Measurements from ENCODE around the gene C9orf43. TPM values are rescaled to one million over a fixed set of nuclear protein-coding genes. Genes with fewer than 3 reads are reported as not detected.
A peak's percentile ranks its signal among the peaks of the same experiment; 100 is the strongest.

The C9orf43 gene
- total and polyA plus RNA-seq, 10 of the 15 experiments (the other 5 are each of a cell fraction or from before 2014, with no cell fraction given): 0.08 to 0.79 (median 0.55) TPM

DNA sequence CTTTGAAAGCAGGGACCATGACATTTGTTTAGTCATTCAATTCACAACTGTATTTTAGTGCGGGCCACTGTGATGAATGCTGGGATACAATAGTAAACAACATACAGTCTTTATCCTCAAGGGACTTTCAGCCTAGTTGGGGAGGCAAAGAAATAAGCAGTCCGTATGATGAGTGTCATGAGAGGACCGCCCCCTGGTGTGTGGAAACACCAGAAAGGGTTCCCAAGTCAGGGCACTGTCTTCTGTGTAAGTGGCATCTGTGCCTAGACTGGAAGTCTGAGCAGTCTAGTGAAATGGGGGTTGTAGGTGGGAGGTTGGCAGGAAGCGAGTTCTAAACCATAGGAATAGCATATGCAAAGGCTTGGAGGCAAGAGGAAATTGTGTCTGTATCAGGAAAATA, 6.8 kb downstream of the C9orf43 start:
- ATAC-seq (no peak), FAIRE-seq (peak; percentile 18), DNase-seq (ENCODE audit: low read depth, low spot score) (no peak)
- H3K4me1 ChIP-seq (ENCODE audit: control insufficient read depth, insufficient read depth, low read length): peaks cover 12% of the 10 kb centered on the region; the same call in 1 of the 2 replicates
- no peak overlapping the region for H3K4me2 ChIP-seq (ENCODE audit: control insufficient read depth, insufficient read depth)
- H2AFZ ChIP-seq (ENCODE audit: control insufficient read depth, low read depth, low read length): no peak overlapping the region; the same call in 1 of the 2 replicates
- H3K27ac ChIP-seq (ENCODE audit: control insufficient read depth, insufficient read depth): no peak overlapping the region
- TF ChIP-seq CUX1 (IDR thresholded peaks at IDR 0.05; ENCODE audit: insufficient replicate concordance, low read depth, low read length) (no peak), SMARCA5 (IDR thresholded peaks at IDR 0.05) (no peak), SP1 (IDR thresholded peaks at IDR 0.05; ENCODE audit: low read depth, low read length) (no peak), SREBF2 (IDR thresholded peaks at IDR 0.05; ENCODE audit: low read length) (no peak), BCL11A (IDR thresholded peaks at IDR 0.05; ENCODE audit: low read depth, low read length) (no peak), YY1 (IDR thresholded peaks at IDR 0.05; ENCODE audit: low read depth, low read length) (no peak), TARDBP (IDR thresholded peaks at IDR 0.05; ENCODE audit: borderline replicate concordance) (no peak), ZNF207 (IDR thresholded peaks at IDR 0.05; ENCODE audit: borderline replicate concordance) (no peak), RAD21 (IDR thresholded peaks at IDR 0.05; ENCODE audit: insufficient read depth, low read depth, low read length) (no peak), RAD51 (IDR thresholded peaks at IDR 0.05) (no peak)
- TF ChIP-seq, protein P1, sequence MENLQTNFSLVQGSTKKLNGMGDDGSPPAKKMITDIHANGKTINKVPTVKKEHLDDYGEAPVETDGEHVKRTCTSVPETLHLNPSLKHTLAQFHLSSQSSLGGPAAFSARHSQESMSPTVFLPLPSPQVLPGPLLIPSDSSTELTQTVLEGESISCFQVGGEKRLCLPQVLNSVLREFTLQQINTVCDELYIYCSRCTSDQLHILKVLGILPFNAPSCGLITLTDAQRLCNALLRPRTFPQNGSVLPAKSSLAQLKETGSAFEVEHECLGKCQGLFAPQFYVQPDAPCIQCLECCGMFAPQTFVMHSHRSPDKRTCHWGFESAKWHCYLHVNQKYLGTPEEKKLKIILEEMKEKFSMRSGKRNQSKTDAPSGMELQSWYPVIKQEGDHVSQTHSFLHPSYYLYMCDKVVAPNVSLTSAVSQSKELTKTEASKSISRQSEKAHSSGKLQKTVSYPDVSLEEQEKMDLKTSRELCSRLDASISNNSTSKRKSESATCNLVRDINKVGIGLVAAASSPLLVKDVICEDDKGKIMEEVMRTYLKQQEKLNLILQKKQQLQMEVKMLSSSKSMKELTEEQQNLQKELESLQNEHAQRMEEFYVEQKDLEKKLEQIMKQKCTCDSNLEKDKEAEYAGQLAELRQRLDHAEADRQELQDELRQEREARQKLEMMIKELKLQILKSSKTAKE (IDR thresholded peaks at IDR 0.05; ENCODE audit: low read depth, poor library complexity, severe bottlenecking): no peak
- no peaks in the 10 kb centered on the region for H3K36me3 ChIP-seq (ENCODE audit: control insufficient read depth in 2 of 2, insufficient read depth in 2 of 2, low read length in 1 of 2)
- intact Hi-C loops (cut with micrococcal nuclease; ENCODE audit: unreplicated experiment): no loop called here
- ChIA-PET POLR2A (no interaction called here), RAD21 (ENCODE audit: unreplicated experiment) (interaction anchor here (1.3 kb wide), 1 partner anchor 241 kb away, joined by 6 read pairs; no protein-coding TSS in a partner anchor), CTCF (interaction anchor here (1.4 to 3.3 kb wide), 2 partner anchors 13 to 17 kb away, joined by 4 to 13 read pairs; partner anchors contain the start of gene ALAD), SMC1A (ENCODE audit: uncharacterized antibody, unreplicated experiment) (interaction anchor here (1.0 to 1.6 kb wide), 2 partner anchors 106 to 241 kb away, joined by 3 to 5 read pairs; no protein-coding TSS in a partner anchor)
- H3K9ac ChIP-seq (ENCODE audit: control insufficient read depth, insufficient read depth, low read length): no peak overlapping the region
- no peaks in the 10 kb centered on the region for H4K20me1 ChIP-seq (ENCODE audit: control insufficient read depth, insufficient read depth)
- H3K4me3 ChIP-seq: no peak overlapping the region
- BruUV-seq (replicated peaks): no TSS peak
- no peaks in the 10 kb centered on the region for H3K79me2 ChIP-seq (ENCODE audit: control insufficient read depth, insufficient read depth, low read length)
- in situ Hi-C loops (cut with MboI): no loop called here
- no peaks in the 10 kb centered on the region for H3K27me3 ChIP-seq (replicated peaks in 1 of 2; ENCODE audit: control insufficient read depth in 2 of 2, insufficient read depth in 2 of 2, low read length in 1 of 2)
- WGBS (ENCODE audit: insufficient coverage, insufficient replicate concordance, low lambda C conversion rate, missing lambda C conversion rate): 42% methylated on average over 4 of the region's 4 CpGs
- no peaks in the 10 kb centered on the region for H3K9me3 ChIP-seq (replicated peaks; ENCODE audit: control insufficient read depth, insufficient read depth, low read length)
